Mucosa of descending colon (tissue), 3 donors: ENCODE measurements around the gene NSMF. TPM values are rescaled to one million over a fixed set of nuclear protein-coding genes. Genes with fewer than 3 reads are reported as not detected.

Source experiments
- ATAC-seq: fragments of 200-7000 bp; cut with Tn5 transposase; one replicate; pipeline ENCODE4 v1.9.1; 2020; ENCODE audit warnings: mild to moderate bottlenecking, moderate library complexity
- DNase-seq, 3 donors: peaks; one replicate each; pipeline ENCODE4 v3.0.0-alpha.2; 2020
- H3K36me3 ChIP-seq: fragments of 200-600 bp; one replicate; pipeline ENCODE4 v1.8.0; 2021; ENCODE audit warnings: low read depth, mild to moderate bottlenecking
- H3K4me1 ChIP-seq: fragments of 200-600 bp; one replicate; pipeline ENCODE4 v1.8.0; 2021; ENCODE audit warnings: low read depth, mild to moderate bottlenecking
- H3K4me3 ChIP-seq: fragments of 200-600 bp; one replicate; pipeline ENCODE4 v1.8.0; 2021; ENCODE audit warnings: mild to moderate bottlenecking
- H3K9me3 ChIP-seq: fragments of 200-600 bp; one replicate; pipeline ENCODE4 v1.8.0; 2021; ENCODE audit warnings: mild to moderate bottlenecking
- CTCF ChIP-seq: fragments of 200-600 bp; IDR thresholded peaks from one replicate; pipeline ENCODE4 v1.8.0; 2022; ENCODE audit warnings: antibody characterized with exemption, mild to moderate bottlenecking
- intact Hi-C, 2 donors: fragments of 100-400 bp; cut with DNase I in 1 of 2; cut with micrococcal nuclease in 1 of 2; formaldehyde crosslinking; loops; one replicate each; pipeline versions ENCODE4 v1.11.0 to v1.11.1; 2022; cut with DNase I, micrococcal nuclease
- total RNA-seq, 3 donors: library from RNA; stranded (reverse); fragmentation: NEBNext Ultra II Directional in 2 of 3; extraction: Animal tissue kit (Norgen Biotek cat#: 25700) in 2 of 3; gene quantifications; one replicate each; pipeline versions ENCODE4 v1.2.1 to v1.2.4, GENCODE V29; 2021 to 2023
- donor health status: DM: no; HTN: no; CAD: no; lungs with moderate emphysema.
- donor health status: DM: no; HTN: no; CAD: no.
- donor health status: DM: no; HTN: yes; CAD: no.

The NSMF gene
- total RNA-seq, 3 donors from 2014 or later: 30.1 to 48.0 (median 43.4) TPM

DNA sequence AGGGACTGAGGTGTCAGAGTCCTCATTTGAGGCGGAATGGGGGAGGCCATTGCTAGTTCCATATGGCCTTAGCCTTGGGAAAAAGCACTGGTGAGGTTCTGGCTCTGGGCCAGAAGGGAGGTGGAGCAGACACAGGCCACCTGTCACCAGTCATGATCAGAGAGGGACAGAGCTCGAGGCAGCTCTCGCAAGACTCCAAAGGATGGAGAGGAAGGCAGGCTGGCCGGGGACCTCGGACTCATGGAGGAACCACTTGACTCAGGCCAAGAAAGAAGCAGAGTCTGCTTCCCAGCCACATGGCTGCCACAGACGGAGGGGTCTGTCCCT is 29.2 kb upstream of the NSMF start:
- Histone ChIP-seq H3K9me3 (no peaks in the 10 kb centered on the region), H3K4me3 (no peak overlapping the region), H3K4me1 (peaks cover 5% of the 10 kb centered on the region), H3K36me3 (no peaks in the 10 kb centered on the region)
- intact Hi-C loops: no loop called here
- TF ChIP-seq CTCF: no peak
- peak; percentile 47 for ATAC-seq
- peak; percentile 50 to 61 (median 57) for DNase-seq

DNA sequence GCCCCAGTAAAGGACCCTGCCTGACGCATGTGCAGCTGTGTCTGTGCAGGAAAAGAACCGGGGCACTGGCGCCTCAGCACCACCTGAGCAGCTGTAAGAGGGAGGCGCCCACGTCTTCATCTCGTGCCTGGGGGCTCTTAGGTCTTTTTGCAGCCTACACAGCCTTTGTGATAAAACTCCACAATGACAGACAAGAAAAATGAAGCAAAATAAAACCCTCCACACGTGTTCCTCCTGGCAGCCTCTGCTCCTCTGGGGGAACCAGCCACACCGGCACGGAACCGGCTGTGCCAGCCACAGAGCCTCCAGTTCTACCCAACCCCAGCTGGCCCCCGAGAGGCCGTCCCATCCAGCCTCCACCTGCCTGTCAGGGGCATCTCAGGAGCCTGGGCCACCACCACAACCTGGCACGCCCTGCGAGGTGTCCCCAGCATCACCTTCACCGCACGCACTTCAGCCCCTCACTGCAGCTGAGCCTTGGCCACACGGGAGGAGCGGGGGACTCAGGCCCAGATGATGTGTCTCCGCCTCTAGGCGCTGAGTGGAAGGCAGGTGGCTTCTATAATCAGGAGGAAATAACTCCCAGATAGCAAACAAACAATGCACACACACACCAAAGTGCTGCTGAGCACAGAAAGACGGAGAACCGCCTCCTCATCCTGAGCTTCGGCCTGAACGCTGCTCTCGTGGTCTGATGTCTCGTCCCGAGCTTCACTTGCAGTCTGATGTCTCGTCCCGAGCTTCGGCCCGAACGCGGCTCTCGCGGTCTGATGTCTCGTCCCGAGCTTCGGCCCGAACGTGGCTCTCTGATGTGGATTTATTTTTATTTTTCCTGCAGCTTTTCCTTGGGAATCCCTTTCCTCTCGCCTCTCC is 28.6 kb upstream of the NSMF start:
- Histone ChIP-seq H3K4me1 (peaks cover 5% of the 10 kb centered on the region), H3K4me3 (no peak overlapping the region), H3K36me3 (no peaks in the 10 kb centered on the region), H3K9me3 (no peaks in the 10 kb centered on the region)
- ATAC-seq (peak; percentile 70), DNase-seq (peak; percentile 21 to 52 (median 34))
- intact Hi-C loops: no loop called here
- no peak for TF ChIP-seq CTCF

DNA sequence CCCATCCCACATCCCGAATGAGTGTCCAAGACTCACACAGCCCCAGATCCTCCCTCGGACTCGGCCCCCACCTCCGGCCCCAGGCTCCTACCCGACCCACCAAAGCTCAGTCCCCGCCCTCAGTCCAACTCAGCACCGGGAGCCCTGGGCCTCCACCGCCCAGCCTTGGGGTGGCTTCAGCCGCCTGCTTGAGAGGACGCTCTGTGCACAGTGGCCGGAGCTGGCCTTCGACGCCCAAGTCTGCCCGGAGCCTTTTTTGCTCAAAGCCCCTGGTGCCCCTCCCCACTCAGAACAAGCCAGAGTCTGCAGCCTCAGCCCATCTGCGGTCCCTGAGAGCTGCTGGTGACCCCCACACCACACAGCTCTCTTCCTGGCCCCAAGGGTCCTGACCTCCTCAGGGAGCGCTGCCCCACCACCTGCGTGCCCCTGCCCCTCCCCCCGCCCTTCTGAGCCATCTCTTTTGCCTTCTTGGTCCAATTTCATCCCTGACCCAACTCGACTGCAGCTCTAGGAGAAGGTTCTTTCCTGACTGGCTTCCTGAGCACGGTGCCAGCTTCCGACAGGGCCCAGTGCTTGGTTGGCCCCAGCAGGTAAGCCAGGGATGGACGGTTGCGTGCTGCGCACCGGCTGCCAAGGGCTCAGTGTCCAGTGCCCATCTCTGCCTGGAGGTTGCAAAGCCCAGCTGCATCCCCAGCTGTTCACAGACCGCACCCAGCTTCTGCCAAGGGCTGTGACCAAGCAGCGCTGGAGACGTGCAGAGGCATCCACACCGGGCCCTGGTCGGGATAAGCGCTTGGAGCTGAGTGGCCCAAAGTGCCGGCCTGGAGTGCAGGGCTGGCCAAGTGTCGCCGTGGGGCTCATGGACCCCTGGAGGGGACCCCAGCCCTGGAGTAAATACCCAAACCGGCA is 27.7 kb upstream of the NSMF start:
- H3K4me1 ChIP-seq: peaks cover 5% of the 10 kb centered on the region
- H3K4me3 ChIP-seq: no peak overlapping the region
- no peaks in the 10 kb centered on the region for H3K36me3 ChIP-seq
- intact Hi-C loops: no loop called here
- no peak for TF ChIP-seq CTCF
- DNase-seq (peak in 2 of 3 donors; percentile 28 to 46), ATAC-seq (peak; percentile 24)
- no peaks in the 10 kb centered on the region for H3K9me3 ChIP-seq

GRCh38 chr9:137486141-137486490 is 27.0 kb upstream of the NSMF start:
- intact Hi-C loops: no loop called here
- H3K4me3 ChIP-seq: no peak overlapping the region
- no peak for TF ChIP-seq CTCF
- ATAC-seq (no peak), DNase-seq (no peak)
- H3K36me3 ChIP-seq: no peaks in the 10 kb centered on the region
- H3K9me3 ChIP-seq: no peaks in the 10 kb centered on the region
- H3K4me1 ChIP-seq: peaks cover 5% of the 10 kb centered on the region

DNA sequence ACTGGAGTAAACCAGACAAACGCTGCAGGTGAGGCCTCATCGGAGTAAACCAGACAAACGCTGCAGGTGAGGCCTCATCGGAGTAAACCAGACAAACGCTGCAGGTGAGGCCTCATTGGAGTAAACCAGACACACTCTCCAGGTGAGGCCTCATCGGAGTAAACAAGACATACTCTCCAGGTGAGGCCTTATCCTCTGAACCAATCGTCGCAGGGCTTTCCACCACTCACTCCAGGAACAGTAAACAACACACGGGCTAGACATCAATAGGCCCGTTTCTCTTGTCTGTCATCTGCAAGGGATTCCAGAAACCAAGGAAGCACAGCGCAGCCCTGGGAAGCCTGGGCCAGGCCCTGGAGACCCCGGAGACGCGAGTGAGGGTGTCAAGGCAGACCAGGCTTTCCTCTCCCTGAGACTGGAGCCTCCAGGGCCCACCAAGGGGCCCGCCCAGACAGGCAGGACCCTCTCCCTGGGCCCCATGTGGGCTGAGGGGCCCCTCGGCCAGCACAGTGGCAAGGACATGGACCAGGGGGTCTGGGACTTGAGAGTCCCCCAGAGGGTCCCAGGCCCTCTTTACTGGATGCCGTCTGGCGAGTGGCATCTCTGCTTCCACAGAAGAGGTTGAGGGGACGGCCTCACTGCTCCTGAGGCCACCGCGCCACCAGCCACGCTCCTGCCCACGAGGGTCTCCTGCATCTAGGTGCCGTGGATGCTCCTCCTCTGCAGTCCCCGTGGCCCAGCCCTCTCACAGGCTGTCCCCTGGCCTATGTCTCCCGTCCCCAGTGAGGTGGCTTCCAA is 26.4 kb upstream of the NSMF start:
- no peak overlapping the region for H3K4me3 ChIP-seq
- ATAC-seq: no peak

More for the DNA sequence above, 26.4 kb upstream of the NSMF start:
- DNase-seq: peak in 2 of 3 donors; percentile 11 to 27
- Histone ChIP-seq H3K9me3 (no peaks in the 10 kb centered on the region), H3K4me1 (peaks cover 5% of the 10 kb centered on the region), H3K36me3 (no peaks in the 10 kb centered on the region)
- no peak for TF ChIP-seq CTCF
- intact Hi-C loops: no loop called here
